Stimulated activated CD8-positive, alpha-beta memory T cell treated with anti-CD3 and anti-CD28 coated beads, Interleukin-15, amount 100 ng/mL, for 1 hour (primary cell): Measurements from ENCODE around the gene PPDPF.

Experiments used
- DNase-seq: peaks from one replicate; pipeline ENCODE4 v3.0.0-alpha.2; 2020; ENCODE audit warnings: low read depth

The PPDPF gene

GRCh38 chr20:63538204-63539091 lies 17.9 kb downstream of the PPDPF start:
- no peak for DNase-seq

GRCh38 chr20:63539092-63539430 lies 18.5 kb downstream of the PPDPF start:
- no peak for DNase-seq

- no peak for DNase-seq
Measured at GRCh38 chr20:63539441-63540370, 19.1 kb downstream of the PPDPF start.

DNA sequence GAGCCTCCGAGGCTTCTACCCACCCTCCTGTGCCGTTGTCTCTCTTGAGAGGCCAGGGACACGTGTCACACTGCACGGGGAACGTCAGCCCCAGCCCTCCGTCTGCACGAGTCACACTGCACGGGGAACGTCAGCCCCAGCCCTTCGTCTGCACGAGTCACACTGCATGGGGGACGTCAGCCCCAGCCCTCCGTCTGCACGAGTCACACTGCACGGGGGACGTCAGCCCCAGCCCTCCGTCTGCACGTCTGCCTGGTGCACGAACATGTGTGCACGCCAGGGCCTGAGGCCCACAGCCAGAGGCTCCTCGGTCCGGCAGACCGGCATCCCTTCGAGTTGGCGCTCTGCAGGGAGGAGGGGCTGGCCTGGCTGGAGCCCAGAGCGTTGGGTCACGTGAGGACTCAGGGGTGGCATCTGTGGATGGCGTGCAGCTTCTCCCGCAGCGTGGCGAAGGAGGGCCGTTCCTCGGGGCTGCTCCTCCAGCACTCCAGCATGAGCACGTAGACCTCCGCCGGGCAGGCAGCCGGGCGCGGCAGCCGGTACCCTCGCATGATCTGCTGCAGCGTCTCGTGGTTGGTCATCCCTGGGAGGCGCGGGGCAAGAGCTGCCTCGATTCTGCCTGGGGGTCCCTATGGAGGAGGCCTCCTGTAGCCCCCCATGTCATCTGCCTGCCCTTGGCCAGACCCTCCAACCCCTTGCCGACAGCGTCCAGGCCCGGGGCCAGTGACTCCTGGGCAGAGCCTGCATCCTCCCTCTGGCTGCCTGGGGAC lies 20.0 kb downstream of the PPDPF start:
- no peak for DNase-seq

DNA sequence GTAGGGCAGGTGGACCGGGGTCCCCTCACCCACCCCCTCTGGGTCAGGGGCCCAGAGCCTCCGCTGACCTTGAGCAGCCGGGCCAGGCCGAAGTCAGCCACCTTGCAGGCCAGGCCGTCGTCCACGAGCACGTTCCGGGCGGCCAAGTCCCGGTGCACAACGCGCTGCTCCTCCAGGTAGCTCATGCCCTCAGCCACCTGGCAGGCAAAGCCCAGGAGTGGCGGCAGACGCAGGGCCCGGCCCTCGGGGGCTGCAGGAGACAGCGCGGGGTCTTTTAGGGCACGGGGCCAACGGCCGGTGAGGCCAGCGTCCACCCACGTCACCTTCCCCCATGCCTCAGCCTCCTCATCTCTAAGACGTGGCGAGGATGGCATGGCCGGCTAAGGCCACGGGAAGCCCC lies 20.8 kb downstream of the PPDPF start:
- no peak for DNase-seq

- DNase-seq: no peak
Measured at GRCh38 chr20:63542031-63542559, 21.5 kb downstream of the PPDPF start.

DNA sequence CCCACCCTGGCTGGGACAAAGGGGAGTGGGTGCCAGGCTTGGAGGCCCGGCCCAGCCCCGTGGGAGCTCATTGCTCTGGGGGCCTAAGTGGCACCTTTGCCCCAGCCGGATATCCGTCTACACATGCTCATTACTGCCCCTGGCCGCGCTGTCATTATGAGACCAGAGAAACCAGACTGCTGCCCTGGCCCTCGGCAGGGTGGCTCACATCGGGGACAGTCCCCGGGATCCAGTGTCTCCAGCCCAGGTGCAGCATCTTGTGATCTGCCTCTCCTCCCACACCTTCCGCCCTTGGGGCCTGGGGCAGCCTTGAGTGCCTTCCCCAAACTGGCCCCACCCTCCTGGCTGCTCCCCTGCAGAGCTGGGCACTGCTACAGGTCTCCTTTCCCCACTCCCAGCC lies 22.1 kb downstream of the PPDPF start:
- no peak for DNase-seq

DNA sequence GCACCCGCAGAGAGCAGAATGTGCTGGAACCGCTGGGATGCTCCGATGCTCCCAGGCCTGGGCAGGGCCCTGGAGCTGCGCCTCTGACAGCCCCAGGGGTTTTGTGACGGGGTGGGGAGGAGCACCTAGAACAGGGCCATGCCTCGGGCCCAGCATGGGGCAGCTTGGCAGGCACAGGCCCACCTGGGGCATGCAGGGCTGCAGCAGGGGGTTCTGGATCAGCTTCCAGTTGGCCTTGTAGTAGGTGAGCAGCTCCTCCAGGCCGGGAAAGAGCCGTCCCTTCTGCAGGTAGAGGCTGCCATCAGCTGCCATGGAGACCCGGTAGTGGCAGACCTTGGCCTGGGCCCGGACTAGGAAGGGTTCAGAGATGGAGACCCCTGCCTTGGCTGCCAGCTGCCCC lies 22.6 kb downstream of the PPDPF start:
- no peak for DNase-seq

DNA sequence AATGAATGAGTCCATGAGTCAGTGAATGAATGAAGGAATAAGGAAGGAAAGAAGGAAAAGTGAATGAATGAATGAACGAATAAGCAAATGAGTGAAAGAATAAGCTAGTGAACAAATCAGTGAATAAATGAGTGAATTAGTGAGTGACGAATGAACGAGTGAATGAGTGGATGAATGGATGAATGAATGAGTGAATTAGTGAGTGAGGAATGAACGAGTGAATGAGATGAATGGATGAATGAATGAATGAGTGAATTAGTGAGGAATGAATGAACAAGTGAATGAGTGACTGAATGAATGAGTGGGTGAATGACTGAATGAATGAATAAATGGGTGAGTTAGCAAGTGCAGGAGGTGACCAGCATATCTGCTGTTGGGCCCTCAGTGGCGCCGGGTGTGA lies 23.2 kb downstream of the PPDPF start:
- no peak for DNase-seq

DNA sequence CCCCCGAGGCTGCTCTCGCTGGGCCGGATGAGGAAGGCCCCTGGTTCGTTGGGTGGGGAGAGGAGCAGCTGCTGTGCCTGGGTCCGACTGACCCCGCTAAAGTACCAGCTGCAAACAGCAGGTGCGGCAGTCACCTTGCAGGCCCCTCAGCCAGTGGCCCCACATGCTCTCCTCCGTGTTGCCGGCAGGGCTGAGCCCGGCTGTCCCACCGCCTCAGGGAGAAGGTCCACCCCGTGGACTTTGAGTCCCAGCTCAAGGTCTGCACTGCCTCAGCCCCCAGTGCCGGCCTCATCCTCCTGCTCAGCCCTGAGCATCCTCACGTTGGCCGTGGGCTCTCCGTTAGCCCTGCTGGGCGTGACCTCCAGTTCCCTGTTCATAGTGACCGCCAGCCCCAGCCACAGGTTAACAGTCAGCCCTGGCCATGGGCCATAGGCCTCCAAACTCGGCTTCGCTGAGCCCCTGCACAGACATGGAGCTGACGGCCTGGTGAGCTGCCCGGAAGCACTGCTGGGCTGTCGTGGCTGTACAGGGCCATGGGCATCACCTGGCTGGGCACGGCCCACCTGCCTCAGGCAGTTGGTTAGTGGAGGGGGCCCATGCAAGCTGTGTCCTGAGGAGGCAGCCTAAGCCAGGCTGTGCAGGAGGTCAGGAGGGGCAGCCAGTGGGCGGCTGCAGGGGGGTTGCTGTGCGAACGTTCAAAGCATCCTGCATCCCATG lies 23.8 kb downstream of the PPDPF start:
- DNase-seq: no peak

DNA sequence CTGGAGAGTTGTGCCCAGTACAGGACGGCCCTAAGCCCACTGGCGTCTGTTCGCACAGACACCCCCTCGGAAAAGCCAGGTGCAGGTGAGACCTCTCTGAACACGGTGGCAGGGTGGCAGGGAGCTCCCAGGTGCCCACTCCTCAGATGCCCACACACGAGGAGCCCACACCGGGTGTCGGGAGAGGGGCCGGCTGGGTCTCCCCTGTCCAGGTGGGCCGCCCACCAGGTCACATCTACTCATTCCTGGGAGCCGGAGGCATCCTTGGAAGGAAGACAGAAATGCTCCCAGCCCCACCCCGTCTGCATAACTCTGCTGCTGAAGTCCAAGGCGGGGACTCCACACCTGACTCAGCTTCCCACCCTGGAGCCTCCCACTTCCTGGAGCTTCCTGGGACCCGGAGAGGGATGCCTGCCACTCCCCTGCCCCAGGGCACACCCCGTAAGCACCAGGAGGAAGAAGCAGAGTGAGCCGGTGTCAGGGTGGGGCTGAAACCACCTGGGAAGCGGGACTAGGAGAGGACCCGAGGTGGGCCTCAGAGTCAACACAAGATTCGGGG lies 24.5 kb downstream of the PPDPF start:
- no peak for DNase-seq

- DNase-seq: no peak
Measured at GRCh38 chr20:63545814-63546213, 25.2 kb downstream of the PPDPF start.

DNA sequence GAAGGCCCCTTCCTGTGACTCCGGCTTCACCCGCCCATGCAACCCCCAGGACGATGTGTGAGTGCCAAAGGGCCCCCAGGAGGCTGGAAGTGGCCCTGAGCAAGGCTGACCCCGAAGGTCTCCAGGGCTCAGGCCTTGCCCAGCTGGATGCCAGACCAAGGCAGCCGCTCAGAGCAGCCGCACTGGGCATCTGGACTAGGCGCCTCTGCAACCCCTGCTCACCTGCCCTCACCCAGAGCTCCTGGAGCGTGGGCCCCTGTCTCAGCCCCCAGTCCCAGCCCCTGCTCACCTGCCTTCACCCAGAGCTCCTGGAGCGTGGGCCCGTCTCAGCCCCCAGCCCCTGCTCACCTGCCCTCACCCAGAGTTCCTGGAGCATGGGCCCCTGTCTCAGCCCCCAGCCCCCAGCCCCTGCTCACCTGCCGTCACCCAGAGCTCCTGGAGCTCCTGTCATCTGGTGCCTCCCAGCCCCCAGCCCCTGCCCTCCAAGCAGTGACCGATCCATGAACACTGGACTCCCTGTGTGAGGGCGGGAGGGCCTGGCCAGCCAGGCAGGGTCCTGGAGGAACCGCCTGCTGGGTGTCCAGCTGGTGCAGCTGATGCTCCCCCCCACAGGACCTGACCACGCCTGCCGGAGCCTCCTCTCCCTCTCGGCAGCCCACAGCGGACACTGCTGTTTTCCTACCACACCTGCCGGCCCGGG lies 25.8 kb downstream of the PPDPF start:
- DNase-seq: no peak

GRCh38 chr20:63546956-63547724 lies 26.6 kb downstream of the PPDPF start:
- DNase-seq: no peak

- no peak for DNase-seq
Measured at GRCh38 chr20:63547725-63548480, 27.3 kb downstream of the PPDPF start, which contains the start of gene SRMS. Gene SRMS, minus strand, starts transcription at chr20:63547749. Its CDS starts 286 bp downstream, at chr20:63547463.

- DNase-seq: no peak
Measured at GRCh38 chr20:63548542-63548941, 28.0 kb downstream of the PPDPF start.

DNA sequence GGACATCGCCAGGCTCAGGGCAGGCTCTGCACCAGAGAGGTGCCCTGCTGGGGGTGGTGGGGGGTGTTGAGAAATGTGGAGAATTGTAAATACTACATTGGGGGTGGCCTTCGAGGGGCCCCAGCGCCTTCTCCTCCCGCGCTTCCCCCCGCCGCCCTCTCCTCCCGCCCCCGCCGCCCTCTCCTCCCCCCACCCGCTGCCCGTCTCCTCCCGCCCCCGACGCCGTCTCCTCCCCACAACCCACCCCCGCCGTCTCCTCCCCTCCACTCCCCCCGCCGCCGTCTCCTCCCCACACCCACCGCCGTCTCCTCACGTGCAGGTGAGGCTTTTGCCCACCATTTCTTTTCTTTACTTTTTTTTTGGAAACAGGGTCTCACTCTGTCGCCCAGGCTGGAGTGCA lies 28.5 kb downstream of the PPDPF start:
- DNase-seq: no peak

- no peak for DNase-seq
Measured at GRCh38 chr20:63549679-63550282, 29.2 kb downstream of the PPDPF start.
